ENCODE measurements around the gene CDCP2. TPM values are rescaled to one million over a fixed set of nuclear protein-coding genes. Genes with fewer than 3 reads are reported as not detected.

The CDCP2 gene
- total RNA-seq, 1 donor from 2014 or later = not detected

DNA sequence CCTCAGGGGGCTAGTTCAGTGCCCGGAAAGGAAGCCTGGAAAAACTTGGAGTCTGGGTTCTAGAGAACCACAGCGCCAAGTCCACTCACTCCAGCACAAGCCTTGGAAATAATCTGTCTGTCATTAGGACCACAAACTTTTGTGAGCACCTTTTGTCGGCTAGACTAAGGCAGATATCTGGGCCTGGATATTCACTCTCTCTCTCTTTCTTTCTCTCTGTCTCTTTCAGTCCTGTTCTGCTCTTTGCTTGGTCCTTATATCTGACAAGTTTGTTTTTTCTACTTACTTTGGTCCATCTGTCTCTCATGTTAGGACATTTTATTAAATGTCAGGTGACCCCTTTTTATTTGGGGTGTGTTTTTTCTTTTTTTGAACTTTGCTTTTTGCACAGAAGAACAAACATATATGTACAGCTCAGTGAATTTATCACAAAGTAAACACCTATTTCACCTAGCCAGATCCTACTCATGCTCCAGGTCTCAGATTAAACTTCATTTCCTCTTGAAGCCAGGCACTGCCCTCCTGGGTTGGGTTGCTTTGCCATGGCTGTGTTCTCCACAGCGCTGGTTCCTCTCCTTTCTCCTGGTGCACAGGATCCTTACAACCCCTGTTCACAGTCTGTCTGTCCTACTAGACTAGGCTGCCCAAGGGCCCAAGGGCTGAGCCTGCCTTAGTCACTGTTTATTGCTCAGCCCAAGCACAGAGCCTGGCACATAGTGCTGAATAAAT is 58.6 kb downstream of the CDCP2 start:
- DNase-seq (ENCODE audit: low spot score) = no peak

DNA sequence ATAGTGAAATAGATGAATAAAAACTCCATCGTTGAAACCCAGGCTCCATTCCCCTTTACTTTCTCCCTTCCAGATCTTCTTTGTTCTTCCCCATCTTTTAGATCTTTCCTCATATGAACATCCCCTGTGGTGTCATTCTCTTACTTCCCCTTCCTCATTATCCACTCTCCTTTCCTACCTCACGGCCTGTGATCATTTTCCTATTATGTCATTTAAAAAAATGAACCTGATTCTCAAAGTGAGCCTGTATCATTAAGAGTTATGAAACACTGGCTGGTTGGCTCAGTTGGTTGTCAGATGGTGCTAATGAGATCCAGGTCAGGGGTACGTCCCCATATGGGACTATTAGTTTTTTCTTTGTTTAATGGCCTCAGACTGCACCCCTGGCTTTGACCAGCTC is 61.1 kb downstream of the CDCP2 start:
- no peak for DNase-seq (ENCODE audit: low spot score)

DNA sequence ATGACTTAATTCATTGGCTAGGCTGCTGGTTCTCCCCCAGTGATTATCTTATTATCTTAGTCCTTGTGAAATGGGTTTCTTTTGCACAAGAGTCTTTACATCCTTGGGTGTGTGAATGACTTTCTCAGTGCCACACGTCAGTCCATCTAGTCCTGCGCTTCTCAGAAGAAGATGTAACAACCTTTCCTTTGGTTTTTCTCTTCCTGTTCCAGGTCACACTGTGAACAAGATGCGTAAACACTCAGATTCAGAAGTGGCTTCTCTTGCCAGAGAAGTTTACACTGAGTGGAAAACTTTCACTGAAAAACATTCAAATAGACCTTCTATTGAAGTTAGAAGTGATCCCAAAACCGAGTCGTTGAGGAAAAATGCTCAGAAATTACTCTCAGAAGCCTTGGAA is 64.4 kb downstream of the CDCP2 start:
- no peak for DNase-seq (ENCODE audit: low spot score)

DNA sequence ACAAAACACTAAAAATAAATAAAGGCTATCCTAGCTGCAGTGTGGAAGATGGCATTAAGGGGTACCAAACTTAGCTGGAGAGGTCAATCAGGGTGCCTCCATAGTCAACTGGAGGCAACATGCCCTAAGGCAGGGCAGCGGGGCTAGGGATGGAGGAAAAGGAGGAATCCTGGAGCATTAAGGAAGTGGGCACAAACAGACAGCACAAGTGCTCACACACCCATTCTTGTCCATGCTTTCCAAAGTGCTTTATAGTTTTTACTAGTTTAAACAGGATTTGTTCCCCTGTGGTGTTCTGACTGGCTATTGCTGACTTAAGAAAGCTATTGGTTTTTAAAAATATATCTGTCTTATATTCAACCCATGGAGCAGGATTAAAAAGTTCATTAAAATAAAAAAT is 66.0 kb downstream of the CDCP2 start:
- DNase-seq (ENCODE audit: low spot score) = no peak

DNA sequence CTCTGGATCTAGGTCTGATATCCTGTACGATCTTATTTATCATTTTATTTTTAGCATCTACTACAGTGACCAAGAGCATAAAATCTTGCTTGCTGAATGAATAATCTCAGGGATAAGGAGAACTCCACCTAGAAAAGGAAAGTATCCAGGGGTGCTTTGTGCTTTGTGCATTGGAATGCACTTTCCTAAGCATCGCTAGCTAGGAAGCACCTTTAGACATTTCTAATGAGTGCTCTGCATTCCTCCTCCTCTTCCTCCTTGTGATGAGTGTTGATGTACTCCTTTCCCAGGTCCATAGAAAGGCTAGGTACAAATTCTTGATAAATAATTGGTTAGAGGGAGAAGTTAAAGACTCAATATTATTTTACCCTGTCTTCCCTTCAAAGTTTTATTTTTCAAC is 68.0 kb downstream of the CDCP2 start:
- DNase-seq (ENCODE audit: low spot score) = no peak

Other genes with a start within 250 kb of the CDCP2 start
- gene IFT25, start 207.3 kb downstream of the CDCP2 start, total RNA-seq (ENCODE audit: insufficient read depth, low replicate concordance) = 60.9 TPM
- 27.2 TPM for gene LRRC42, start 206.7 kb downstream of the CDCP2 start, total RNA-seq (ENCODE audit: insufficient read depth, low replicate concordance)
- gene LDLRAD1, start 134.8 kb downstream of the CDCP2 start, total RNA-seq (ENCODE audit: insufficient read depth, low replicate concordance) = 0.72 TPM
- gene TMEM59, start 99.8 kb downstream of the CDCP2 start, total RNA-seq (ENCODE audit: insufficient read depth, low replicate concordance) = 293 TPM
- 8.7 TPM for gene TCEANC2, start 99.4 kb downstream of the CDCP2 start, total RNA-seq (ENCODE audit: insufficient read depth, low replicate concordance)
- 1.9 TPM for gene CYB5RL, start 47.0 kb upstream of the CDCP2 start, total RNA-seq (ENCODE audit: insufficient read depth, low replicate concordance)
- gene MRPL37, start 47.2 kb upstream of the CDCP2 start, total RNA-seq (ENCODE audit: insufficient read depth, low replicate concordance) = 16.9 TPM